ENCODE data around the gene TRPM1. TPM values are rescaled to one million over a fixed set of nuclear protein-coding genes. Genes with fewer than 3 reads are reported as not detected.

Gene TRPM1
- total RNA-seq, 1 donor from 2014 or later = not detected

DNA sequence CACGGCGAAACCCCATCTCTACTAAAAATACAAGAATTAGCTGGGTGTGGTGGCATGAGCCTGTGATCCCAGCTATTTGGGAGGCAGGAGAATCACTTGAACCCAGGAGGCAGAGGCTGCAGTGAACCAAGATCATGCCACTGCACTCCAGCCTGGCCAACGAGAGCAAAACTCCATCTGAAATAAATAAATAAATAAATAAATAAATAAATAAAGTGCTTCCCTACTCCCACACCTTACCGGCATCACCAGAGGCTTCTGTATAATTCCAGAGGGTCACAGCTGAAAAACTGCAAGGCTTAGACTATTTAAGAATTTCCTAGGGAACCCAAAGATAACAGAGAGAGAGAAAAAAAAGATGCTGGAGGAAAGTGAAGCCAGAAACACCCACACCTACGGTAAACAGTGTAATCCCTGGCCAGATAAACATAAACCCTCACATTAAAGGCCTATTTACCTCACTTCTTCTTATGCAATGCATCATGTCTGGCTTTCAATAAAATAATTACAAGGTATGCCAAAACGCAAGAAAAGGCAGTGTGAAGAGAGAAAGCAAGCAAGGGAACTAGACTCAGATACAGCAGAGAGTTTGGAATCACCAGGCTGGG is 15.0 kb upstream of the TRPM1 start:
- DNase-seq (ENCODE audit: low read depth) = no peak
- Histone ChIP-seq H3K36me3 (ENCODE audit: control insufficient read depth, insufficient read depth, low read length) (no peaks in the 10 kb centered on the region), H3K4me3 (ENCODE audit: low read depth, low read length) (no peak overlapping the region), H3K27me3 (ENCODE audit: control insufficient read depth, insufficient read depth, low read length) (no peaks in the 10 kb centered on the region)
- TF ChIP-seq, protein P1, sequence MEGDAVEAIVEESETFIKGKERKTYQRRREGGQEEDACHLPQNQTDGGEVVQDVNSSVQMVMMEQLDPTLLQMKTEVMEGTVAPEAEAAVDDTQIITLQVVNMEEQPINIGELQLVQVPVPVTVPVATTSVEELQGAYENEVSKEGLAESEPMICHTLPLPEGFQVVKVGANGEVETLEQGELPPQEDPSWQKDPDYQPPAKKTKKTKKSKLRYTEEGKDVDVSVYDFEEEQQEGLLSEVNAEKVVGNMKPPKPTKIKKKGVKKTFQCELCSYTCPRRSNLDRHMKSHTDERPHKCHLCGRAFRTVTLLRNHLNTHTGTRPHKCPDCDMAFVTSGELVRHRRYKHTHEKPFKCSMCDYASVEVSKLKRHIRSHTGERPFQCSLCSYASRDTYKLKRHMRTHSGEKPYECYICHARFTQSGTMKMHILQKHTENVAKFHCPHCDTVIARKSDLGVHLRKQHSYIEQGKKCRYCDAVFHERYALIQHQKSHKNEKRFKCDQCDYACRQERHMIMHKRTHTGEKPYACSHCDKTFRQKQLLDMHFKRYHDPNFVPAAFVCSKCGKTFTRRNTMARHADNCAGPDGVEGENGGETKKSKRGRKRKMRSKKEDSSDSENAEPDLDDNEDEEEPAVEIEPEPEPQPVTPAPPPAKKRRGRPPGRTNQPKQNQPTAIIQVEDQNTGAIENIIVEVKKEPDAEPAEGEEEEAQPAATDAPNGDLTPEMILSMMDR (IDR thresholded peaks at IDR 0.05; ENCODE audit: insufficient read depth, low read length, poor library complexity, severe bottlenecking) = no peak

DNA sequence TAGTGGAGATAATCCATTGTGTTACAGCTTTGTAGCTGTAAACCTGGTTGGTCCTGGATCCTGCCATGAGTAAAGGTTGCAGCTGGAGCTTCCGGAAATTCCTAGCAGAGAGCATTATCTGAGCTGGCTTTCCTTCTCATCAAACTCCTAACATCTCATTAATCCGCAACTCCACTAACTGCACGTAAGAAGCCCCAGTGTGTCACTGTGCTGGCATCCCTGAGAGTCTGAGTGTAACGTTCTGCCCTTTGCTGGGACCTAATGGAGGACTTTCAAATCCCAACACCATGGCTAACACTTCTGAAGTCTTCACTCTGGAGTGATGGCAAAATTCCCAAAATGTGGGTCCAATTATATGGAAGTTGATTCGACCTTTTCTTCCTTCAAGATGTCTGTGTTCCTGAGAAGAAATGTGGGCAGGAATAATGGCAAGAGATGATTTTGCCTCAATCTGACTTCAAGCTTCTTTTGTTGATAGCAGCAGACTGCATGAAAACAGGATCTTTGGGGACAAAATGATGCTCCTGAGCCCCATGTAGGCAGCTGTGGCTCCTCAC is 9.6 kb upstream of the TRPM1 start:
- Histone ChIP-seq H3K36me3 (ENCODE audit: control insufficient read depth, insufficient read depth, low read length) (no peaks in the 10 kb centered on the region), H3K4me3 (ENCODE audit: low read depth, low read length) (no peak overlapping the region), H3K27me3 (ENCODE audit: control insufficient read depth, insufficient read depth, low read length) (no peaks in the 10 kb centered on the region)
- no peak for DNase-seq (ENCODE audit: low read depth)
- TF ChIP-seq, protein P1 (IDR thresholded peaks at IDR 0.05; ENCODE audit: insufficient read depth, low read length, poor library complexity, severe bottlenecking) = no peak

DNA sequence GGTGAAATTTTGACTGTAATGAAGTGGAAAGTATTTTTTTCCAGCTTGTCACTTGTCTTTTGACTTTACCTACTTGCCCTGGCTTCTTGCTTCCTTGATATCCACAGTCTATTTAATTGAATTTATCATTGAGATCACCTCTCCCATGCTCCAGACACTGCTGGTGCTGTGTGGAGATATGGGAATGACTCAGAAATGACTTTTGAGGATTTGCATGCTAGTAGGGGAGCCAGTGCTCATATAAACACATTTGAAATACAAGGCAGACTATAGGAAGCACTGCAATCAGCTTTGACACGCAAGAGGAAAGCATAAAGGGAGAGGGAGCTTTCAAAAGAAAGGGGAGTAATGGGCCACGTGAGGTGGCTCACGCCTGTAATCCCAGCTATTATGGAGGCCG is 7.3 kb upstream of the TRPM1 start:
- DNase-seq (ENCODE audit: low read depth) = no peak
- Histone ChIP-seq H3K4me3 (ENCODE audit: low read depth, low read length) (no peak overlapping the region), H3K27me3 (ENCODE audit: control insufficient read depth, insufficient read depth, low read length) (no peaks in the 10 kb centered on the region), H3K36me3 (ENCODE audit: control insufficient read depth, insufficient read depth, low read length) (no peaks in the 10 kb centered on the region)
- TF ChIP-seq, protein P1 (IDR thresholded peaks at IDR 0.05; ENCODE audit: insufficient read depth, low read length, poor library complexity, severe bottlenecking) = no peak

DNA sequence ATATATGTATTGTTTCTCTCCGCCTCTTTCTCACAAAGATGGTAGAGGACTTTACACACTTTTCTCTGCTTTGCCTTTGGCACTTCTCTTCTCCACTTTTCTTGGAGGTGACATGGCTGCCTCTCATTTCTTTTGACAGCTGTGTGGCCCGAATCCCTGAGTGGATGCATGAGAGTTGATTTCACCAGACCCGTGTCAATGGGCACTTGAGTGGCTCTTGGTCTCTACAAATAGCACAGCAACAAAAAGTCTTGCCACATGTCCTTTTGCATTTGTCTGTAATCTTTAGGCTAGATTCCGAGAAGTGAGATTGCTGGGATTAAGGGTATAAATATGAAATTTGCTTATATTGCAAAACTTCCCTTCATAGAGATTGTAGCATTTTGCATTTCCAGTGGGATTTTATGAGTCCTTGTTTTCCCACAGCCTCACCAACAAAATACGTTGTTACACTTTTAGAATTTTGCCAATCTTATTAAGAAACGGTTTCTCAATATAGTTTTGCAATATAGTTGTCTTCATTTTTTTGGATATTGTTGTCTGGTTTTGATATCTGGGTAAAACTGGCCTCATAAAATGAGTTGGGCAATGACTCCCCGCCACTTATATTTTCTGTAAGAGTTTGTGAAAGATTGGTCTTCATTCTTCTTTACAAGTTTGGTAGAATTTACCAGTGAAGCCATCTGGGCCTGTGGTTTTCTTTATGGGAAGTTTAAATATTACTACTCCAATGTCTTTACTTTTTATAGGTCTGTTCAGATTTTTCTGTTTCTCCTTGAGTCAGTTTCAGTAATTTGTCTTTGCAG is 5.2 kb upstream of the TRPM1 start:
- DNase-seq (ENCODE audit: low read depth) = no peak
- H3K4me3 ChIP-seq (ENCODE audit: low read depth, low read length) = no peak overlapping the region
- no peaks in the 10 kb centered on the region for H3K36me3 ChIP-seq (ENCODE audit: control insufficient read depth, insufficient read depth, low read length)
- H3K27me3 ChIP-seq (ENCODE audit: control insufficient read depth, insufficient read depth, low read length) = no peaks in the 10 kb centered on the region
- TF ChIP-seq, protein P1 (IDR thresholded peaks at IDR 0.05; ENCODE audit: insufficient read depth, low read length, poor library complexity, severe bottlenecking) = no peak

DNA sequence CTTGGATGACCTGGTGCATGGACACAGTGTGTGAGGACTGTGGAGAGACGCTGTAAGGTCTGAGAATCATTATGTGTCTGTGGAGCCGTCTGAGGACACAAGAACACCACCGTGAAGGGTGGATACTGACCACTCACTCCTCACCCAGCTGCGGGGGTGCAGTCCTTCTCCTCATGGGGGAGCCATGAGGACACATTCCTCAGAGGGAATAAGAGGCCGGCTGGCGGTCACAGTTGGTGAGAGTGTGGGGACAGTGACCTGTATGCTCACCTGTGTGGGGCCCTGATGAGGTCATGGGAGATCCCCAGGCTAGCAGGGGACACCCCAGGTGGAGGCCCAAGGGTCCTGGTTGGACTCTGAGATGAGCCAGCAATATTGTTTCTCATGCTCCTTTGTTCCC is 2.5 kb upstream of the TRPM1 start:
- TF ChIP-seq, protein P1 (IDR thresholded peaks at IDR 0.05; ENCODE audit: insufficient read depth, low read length, poor library complexity, severe bottlenecking) = no peak
- H3K4me3 ChIP-seq (ENCODE audit: low read depth, low read length) = no peak overlapping the region
- no peak for DNase-seq (ENCODE audit: low read depth)

More for the DNA sequence above, 2.5 kb upstream of the TRPM1 start:
- Histone ChIP-seq H3K27me3 (ENCODE audit: control insufficient read depth, insufficient read depth, low read length) (no peaks in the 10 kb centered on the region), H3K36me3 (ENCODE audit: control insufficient read depth, insufficient read depth, low read length) (no peaks in the 10 kb centered on the region)

Measured in kidney epithelial cell (primary cell).